HFF-Myc (cell line): Measurements from ENCODE around the gene MYL5.
"Not testable (repeated sequence)": the region's sequence is repeated elsewhere in the genome, so short reads cannot be mapped to it uniquely, and the experiment has no call there.

ENCODE experiments used
- DNase-seq: peaks from one replicate; pipeline ENCODE4 v3.0.0-alpha.2; 2011; ENCODE audit warnings: low read depth; ENCODE audit errors: extremely low read depth
- H3K4me3 ChIP-seq: replicated peaks from 2 replicates; pipeline ENCODE4 v1.5.1; 2011; ENCODE audit warnings: low read depth, mild to moderate bottlenecking, control low read depth, low read length
- TF ChIP-seq, protein P1 (sequence below): IDR thresholded peaks from 2 replicates; pipeline ENCODE4 v1.5.1; 2012; ENCODE audit warnings: mild to moderate bottlenecking, low read depth, low read length, control low read depth; ENCODE audit errors: missing control alignments

MYL5 gene

GRCh38 chr4:637536-638280 lies 36.6 kb upstream of the MYL5 start:
- no peak overlapping the region for H3K4me3 ChIP-seq
- DNase-seq = no peak
- TF ChIP-seq, protein P1, sequence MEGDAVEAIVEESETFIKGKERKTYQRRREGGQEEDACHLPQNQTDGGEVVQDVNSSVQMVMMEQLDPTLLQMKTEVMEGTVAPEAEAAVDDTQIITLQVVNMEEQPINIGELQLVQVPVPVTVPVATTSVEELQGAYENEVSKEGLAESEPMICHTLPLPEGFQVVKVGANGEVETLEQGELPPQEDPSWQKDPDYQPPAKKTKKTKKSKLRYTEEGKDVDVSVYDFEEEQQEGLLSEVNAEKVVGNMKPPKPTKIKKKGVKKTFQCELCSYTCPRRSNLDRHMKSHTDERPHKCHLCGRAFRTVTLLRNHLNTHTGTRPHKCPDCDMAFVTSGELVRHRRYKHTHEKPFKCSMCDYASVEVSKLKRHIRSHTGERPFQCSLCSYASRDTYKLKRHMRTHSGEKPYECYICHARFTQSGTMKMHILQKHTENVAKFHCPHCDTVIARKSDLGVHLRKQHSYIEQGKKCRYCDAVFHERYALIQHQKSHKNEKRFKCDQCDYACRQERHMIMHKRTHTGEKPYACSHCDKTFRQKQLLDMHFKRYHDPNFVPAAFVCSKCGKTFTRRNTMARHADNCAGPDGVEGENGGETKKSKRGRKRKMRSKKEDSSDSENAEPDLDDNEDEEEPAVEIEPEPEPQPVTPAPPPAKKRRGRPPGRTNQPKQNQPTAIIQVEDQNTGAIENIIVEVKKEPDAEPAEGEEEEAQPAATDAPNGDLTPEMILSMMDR = no peak

DNA sequence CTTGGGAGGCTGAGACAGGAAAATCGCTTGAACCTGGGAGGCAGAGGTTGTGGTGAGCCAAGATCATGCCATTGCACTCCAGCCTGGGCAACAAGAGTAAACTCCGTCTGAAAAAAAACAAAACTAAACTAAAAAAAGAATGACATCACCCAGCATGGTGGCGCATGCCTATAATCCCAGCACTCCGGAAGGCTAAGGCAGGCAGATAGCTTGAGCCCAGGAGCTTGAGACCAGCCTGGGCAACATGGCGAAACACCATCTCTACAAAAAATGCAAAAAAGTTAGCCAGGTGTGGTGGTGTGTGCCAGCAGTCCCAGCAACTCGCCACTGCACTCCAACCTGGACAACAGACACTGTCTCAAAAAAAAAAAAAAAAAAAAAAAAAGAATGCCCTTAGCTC lies 32.0 kb upstream of the MYL5 start:
- not testable (repeated sequence) for DNase-seq

DNA sequence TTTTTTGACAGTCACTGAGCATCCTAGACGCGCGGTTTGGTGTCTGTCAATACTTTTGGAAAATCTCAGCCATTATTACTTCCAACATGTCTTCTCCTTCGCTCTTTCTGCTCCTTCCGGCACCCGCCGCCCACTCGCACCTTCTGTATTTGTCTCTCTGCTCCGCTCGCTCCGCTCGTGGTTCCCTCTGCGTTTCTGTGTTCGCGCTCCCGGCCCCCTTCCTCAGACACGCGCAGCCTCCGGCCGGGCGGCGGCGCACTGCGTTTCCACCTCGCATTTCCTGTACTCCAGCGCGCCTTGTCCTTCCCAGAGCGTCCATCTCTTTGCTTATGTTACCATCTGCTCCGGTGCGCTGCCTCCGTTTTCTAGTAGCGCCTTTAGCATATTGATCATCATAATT lies 27.9 kb upstream of the MYL5 start:
- TF ChIP-seq, protein P1 = no peak
- no peak for DNase-seq
- H3K4me3 ChIP-seq = no peak overlapping the region

More for the DNA sequence above, 32.0 kb upstream of the MYL5 start:
- not testable (repeated sequence) for H3K4me3 ChIP-seq

DNA sequence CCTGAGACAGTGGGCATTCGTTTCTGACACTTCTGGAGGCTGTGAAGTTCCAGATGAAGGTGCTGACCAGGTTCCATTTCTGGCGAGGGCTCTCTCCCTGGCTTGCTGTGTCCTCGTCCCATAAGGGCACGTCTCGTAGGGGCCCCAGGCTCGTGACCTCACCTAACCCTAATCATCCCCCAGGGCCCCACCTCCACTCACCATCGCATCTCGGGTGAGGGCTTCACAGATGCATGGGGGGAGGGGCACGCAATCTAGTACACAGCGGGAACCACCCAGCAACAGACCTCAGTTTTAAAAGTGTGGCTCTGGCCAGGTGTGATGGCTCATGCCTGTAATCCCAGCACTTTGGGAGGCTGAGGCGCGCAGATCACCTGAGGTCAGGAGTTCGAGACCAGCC lies 26.9 kb upstream of the MYL5 start:
- no peak overlapping the region for H3K4me3 ChIP-seq
- TF ChIP-seq, protein P1 = no peak
- no peak for DNase-seq

GRCh38 chr4:648579-649292 lies 25.6 kb upstream of the MYL5 start:
- TF ChIP-seq, protein P1 = no peak
- H3K4me3 ChIP-seq = no peak overlapping the region
- DNase-seq = no peak

GRCh38 chr4:649293-649625 lies 25.1 kb upstream of the MYL5 start:
- no peak for DNase-seq
- no peak overlapping the region for H3K4me3 ChIP-seq
- TF ChIP-seq, protein P1 = no peak

DNA sequence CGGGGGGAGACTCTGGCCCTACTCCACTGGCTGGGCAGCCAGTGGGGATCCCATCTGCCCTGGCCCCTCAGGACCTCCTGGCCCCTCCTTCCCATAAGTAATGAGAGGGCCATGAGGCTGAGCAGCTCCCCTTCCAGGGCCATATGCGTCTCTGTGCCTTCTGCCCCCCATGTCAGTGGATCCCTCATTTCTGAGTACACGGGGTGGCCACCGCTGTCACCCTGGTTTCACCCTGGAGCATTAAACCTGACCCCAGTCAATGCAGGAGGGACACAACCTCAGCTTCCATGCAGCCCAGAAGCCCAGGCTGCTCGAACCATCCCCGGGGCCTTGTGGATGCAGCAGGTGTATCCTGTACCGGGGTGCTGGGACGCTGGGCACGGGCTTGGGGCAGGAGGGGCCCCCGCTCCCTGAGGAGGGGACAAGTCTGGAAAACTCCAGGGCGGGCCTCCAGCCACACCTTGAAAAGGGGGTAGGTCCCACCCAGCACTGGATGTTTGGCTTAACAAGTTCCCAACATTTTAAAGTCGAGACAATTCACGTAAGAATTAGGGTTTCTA lies 24.5 kb upstream of the MYL5 start:
- DNase-seq = no peak
- TF ChIP-seq, protein P1 = no peak
- no peak overlapping the region for H3K4me3 ChIP-seq
